Sigmoid colon (tissue), 4 donors: Measurements from ENCODE around the gene NUCB1.

ENCODE experiments used
- EP300 ChIP-seq, 4 donors: sonication (generic); formaldehyde crosslinking; IDR thresholded peaks; one replicate each; pipeline ENCODE4 v1.6.1; 2017; ENCODE audit warnings: antibody characterized with exemption in 4 of 4
- POLR2A ChIP-seq, 2 donors: fragments of 450-650 bp; IDR thresholded peaks; one replicate each; pipeline ENCODE4 v1.6.1; 2016; ENCODE audit warnings: antibody characterized with exemption in 2 of 2, mild to moderate bottlenecking in 2 of 2, moderate library complexity in 2 of 2
- POLR2AphosphoS5 ChIP-seq, 4 donors: sonication (generic); formaldehyde crosslinking; IDR thresholded peaks; one replicate each; pipeline ENCODE4 v1.6.1; 2017; ENCODE audit warnings: antibody characterized with exemption in 4 of 4
- TF ChIP-seq, protein P1 (sequence below), 4 experiments: fragments of 450-650 bp in 3 of 4; fragments of 200-600 bp in 1 of 4; IDR thresholded peaks; one replicate each; pipeline ENCODE4 v1.5.1; 2016 to 2019; ENCODE audit warnings: antibody characterized with exemption in 4 of 4, mild to moderate bottlenecking in 3 of 4, moderate library complexity in 2 of 4

DNA sequence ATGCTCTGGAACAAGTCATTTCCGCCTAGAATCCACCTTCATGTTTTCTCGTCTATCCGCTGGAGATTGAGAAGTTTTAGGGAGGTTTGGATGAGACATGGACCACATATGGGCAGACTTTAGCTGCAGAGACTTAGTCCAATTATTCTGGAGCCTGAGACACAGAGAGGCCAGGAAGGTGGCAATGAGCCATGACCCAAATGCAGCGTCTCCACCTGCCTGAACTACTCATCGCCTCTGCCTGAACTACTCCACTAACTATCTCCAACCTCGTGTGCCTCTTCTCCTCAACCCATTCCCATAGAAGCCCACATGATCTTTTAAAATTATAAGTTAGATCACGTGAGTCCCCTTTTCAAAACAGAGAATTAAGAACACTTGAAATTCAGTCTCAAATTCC lies 37.3 kb upstream of the NUCB1 start:
- TF ChIP-seq EP300 (IDR thresholded peaks at IDR 0.05) (no peak), POLR2A (IDR thresholded peaks at IDR 0.05) (no peak), POLR2AphosphoS5 (IDR thresholded peaks at IDR 0.05) (no peak)
- TF ChIP-seq, protein P1, sequence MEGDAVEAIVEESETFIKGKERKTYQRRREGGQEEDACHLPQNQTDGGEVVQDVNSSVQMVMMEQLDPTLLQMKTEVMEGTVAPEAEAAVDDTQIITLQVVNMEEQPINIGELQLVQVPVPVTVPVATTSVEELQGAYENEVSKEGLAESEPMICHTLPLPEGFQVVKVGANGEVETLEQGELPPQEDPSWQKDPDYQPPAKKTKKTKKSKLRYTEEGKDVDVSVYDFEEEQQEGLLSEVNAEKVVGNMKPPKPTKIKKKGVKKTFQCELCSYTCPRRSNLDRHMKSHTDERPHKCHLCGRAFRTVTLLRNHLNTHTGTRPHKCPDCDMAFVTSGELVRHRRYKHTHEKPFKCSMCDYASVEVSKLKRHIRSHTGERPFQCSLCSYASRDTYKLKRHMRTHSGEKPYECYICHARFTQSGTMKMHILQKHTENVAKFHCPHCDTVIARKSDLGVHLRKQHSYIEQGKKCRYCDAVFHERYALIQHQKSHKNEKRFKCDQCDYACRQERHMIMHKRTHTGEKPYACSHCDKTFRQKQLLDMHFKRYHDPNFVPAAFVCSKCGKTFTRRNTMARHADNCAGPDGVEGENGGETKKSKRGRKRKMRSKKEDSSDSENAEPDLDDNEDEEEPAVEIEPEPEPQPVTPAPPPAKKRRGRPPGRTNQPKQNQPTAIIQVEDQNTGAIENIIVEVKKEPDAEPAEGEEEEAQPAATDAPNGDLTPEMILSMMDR (IDR thresholded peaks at IDR 0.05), result no peak
